Measurements from ENCODE around the gene GPLD1. TPM values are rescaled to one million over a fixed set of nuclear protein-coding genes. Genes with fewer than 3 reads are reported as not detected.

The GPLD1 gene
- total RNA-seq, result 0.72 and 0.88 TPM in 2 replicates

GRCh38 chr6:24489470-24489869 lies at the start of gene GPLD1:
TSS of gene GPLD1 (minus strand) at chr6:24489578. CDS start at chr6:24489511, 67 bp downstream.
- Histone ChIP-seq H4K20me1 (ENCODE audit: insufficient read depth, low read length) (no peaks in the 10 kb centered on the region), H3K9me3 (ENCODE audit: low read depth, low read length) (no peaks in the 10 kb centered on the region), H3K27me3 (ENCODE audit: insufficient read depth, low read length) (peaks cover 6% of the 10 kb centered on the region), H3K4me2 (ENCODE audit: insufficient read depth, low read length) (no peak within 1 kb of the TSS), H2AFZ (ENCODE audit: low read length) (no peak within 1 kb of the TSS), H3K4me1 (ENCODE audit: insufficient read depth, low read length) (no peaks in the 10 kb centered on the region), H3K79me2 (ENCODE audit: insufficient read depth, low read length) (no peaks in the 10 kb centered on the region), H3K4me3 (ENCODE audit: insufficient read depth, low read length) (no peak within 1 kb of the TSS), H3K27ac (ENCODE audit: low read depth, low read length) (no peak within 1 kb of the TSS), H3K36me3 (ENCODE audit: insufficient read depth, low read length) (no peaks in the 10 kb centered on the region)
- DNase-seq (ENCODE audit: insufficient read length, low spot score, missing footprints), result no peak
- no peak for TF ChIP-seq CTCF (IDR thresholded peaks at IDR 0.05; ENCODE audit: extremely low read depth, low read depth, low read length)

- Histone ChIP-seq H2AFZ (ENCODE audit: low read length) (no peak overlapping the region), H3K27ac (ENCODE audit: low read depth, low read length) (no peak overlapping the region), H3K4me3 (ENCODE audit: insufficient read depth, low read length) (no peak overlapping the region), H3K79me2 (ENCODE audit: insufficient read depth, low read length) (no peaks in the 10 kb centered on the region), H3K9me3 (ENCODE audit: low read depth, low read length) (no peaks in the 10 kb centered on the region), H3K27me3 (ENCODE audit: insufficient read depth, low read length) (no peaks in the 10 kb centered on the region), H3K36me3 (ENCODE audit: insufficient read depth, low read length) (no peaks in the 10 kb centered on the region), H4K20me1 (ENCODE audit: insufficient read depth, low read length) (no peaks in the 10 kb centered on the region), H3K4me1 (ENCODE audit: insufficient read depth, low read length) (no peaks in the 10 kb centered on the region), H3K4me2 (ENCODE audit: insufficient read depth, low read length) (no peak overlapping the region)
- no peak for DNase-seq (ENCODE audit: insufficient read length, low spot score, missing footprints)
- no peak for TF ChIP-seq CTCF (IDR thresholded peaks at IDR 0.05; ENCODE audit: extremely low read depth, low read depth, low read length)
Measured at GRCh38 chr6:24537771-24538385, 48.5 kb upstream of the GPLD1 start.

- Histone ChIP-seq H3K4me3 (ENCODE audit: insufficient read depth, low read length) (no peak overlapping the region), H3K4me2 (ENCODE audit: insufficient read depth, low read length) (no peak overlapping the region), H3K79me2 (ENCODE audit: insufficient read depth, low read length) (no peaks in the 10 kb centered on the region), H3K4me1 (ENCODE audit: insufficient read depth, low read length) (no peaks in the 10 kb centered on the region), H3K27me3 (ENCODE audit: insufficient read depth, low read length) (no peaks in the 10 kb centered on the region), H3K27ac (ENCODE audit: low read depth, low read length) (no peak overlapping the region), H4K20me1 (ENCODE audit: insufficient read depth, low read length) (no peaks in the 10 kb centered on the region), H2AFZ (ENCODE audit: low read length) (no peak overlapping the region), H3K9me3 (ENCODE audit: low read depth, low read length) (no peaks in the 10 kb centered on the region), H3K36me3 (ENCODE audit: insufficient read depth, low read length) (no peaks in the 10 kb centered on the region)
- no peak for TF ChIP-seq CTCF (IDR thresholded peaks at IDR 0.05; ENCODE audit: extremely low read depth, low read depth, low read length)
- no peak for DNase-seq (ENCODE audit: insufficient read length, low spot score, missing footprints)
Measured at GRCh38 chr6:24537082-24537699, 47.8 kb upstream of the GPLD1 start.

GRCh38 chr6:24536466-24536865 lies 47.1 kb upstream of the GPLD1 start:
- Histone ChIP-seq H3K4me1 (ENCODE audit: insufficient read depth, low read length) (no peaks in the 10 kb centered on the region), H3K27me3 (ENCODE audit: insufficient read depth, low read length) (no peaks in the 10 kb centered on the region), H3K4me3 (ENCODE audit: insufficient read depth, low read length) (no peak overlapping the region), H3K27ac (ENCODE audit: low read depth, low read length) (no peak overlapping the region), H3K4me2 (ENCODE audit: insufficient read depth, low read length) (no peak overlapping the region), H3K9me3 (ENCODE audit: low read depth, low read length) (no peaks in the 10 kb centered on the region), H2AFZ (ENCODE audit: low read length) (no peak overlapping the region), H4K20me1 (ENCODE audit: insufficient read depth, low read length) (no peaks in the 10 kb centered on the region), H3K36me3 (ENCODE audit: insufficient read depth, low read length) (no peaks in the 10 kb centered on the region), H3K79me2 (ENCODE audit: insufficient read depth, low read length) (no peaks in the 10 kb centered on the region)
- TF ChIP-seq CTCF (IDR thresholded peaks at IDR 0.05; ENCODE audit: extremely low read depth, low read depth, low read length), result no peak
- no peak for DNase-seq (ENCODE audit: insufficient read length, low spot score, missing footprints)
